NCI-H2196 treated with DMSO at 0.1 percent for 48 hours (cell line): ENCODE measurements around the gene TAF11L14.

Source experiments
- DNase-seq: peaks from one replicate; lab custom pipeline; 2025; ENCODE audit not compliant: unreplicated experiment; lab: John Stamatoyannopoulos, UW

TAF11L14 gene

DNA sequence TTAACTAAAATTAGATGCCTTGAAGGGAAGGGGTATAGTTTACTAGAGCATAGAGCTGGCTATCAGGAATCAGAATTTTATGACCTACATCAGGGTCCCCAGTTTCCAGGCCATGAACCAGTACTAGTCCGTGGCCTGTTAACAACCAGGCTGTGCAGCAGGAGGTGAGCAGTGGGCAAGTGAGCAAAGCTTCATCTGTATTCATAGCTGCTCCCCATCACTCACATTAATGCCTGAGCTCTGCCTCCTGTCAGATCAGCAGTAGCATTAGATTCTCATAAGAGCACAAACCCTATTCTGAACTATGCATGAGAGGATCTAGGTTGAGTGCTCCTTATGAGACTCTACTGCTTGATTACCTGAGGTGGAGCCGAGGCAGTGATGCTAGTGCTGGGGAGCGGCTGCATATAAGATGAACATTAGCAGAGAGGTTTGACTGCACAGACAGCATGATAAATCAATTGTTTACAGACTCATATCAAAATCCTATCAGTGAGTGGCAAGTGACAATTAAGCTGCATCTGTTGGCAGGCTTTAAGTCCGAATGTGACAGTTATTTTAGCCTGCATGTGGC lies 44.6 kb downstream of the TAF11L14 start:
- DNase-seq, result no peak

DNA sequence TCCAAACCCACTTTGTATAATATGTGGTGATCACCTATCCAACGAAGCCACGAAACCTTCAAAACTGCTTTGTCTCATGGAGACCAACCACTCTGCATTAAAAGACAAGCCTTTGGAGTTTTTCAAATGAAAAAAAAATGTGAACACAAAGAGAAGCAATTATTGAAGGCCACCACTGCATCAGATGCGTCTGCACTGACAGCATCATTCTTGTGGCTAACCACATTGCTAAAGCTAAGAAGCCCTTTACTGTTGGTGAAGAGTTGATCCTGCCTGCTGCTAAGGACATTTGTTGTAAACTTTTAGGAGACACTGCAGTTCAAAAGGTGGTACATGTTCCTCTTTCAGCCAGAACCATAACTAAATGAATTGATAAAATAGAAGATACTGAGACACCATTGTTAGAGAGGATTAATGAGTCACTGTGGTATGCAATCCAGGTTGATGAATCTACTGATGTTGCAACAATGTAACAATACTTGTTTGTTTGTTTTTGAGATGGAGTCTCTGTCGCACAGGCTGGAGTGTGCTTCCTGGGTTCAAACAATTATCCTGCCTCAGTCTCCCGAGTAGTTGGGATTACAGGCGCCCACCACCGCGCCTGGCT lies 45.4 kb downstream of the TAF11L14 start:
- no peak for DNase-seq

DNA sequence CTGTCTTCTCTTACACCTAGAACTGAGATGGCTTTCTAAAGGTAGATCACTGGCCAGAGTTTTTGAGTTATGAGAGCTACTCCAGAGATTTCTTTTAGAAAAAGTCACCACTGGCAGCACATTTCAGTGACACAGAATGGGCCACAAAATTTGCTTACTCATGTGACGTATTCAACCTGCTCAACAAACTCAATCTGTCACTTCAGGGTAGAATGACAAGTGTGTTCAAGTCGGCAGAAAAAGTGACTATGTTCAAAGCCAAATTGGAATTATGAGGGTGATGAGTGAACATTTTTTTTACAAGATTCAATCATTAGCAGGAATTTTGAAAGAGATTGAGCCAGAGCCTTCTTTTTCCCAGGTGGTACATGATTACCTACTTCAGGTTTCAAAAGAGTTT lies 46.5 kb downstream of the TAF11L14 start:
- DNase-seq, result no peak
